ENCODE measurements around the gene SLC38A9.
"Not testable (repeated sequence)": the region's sequence is repeated elsewhere in the genome, so short reads cannot be mapped to it uniquely, and the experiment has no call there.

Gene SLC38A9

DNA sequence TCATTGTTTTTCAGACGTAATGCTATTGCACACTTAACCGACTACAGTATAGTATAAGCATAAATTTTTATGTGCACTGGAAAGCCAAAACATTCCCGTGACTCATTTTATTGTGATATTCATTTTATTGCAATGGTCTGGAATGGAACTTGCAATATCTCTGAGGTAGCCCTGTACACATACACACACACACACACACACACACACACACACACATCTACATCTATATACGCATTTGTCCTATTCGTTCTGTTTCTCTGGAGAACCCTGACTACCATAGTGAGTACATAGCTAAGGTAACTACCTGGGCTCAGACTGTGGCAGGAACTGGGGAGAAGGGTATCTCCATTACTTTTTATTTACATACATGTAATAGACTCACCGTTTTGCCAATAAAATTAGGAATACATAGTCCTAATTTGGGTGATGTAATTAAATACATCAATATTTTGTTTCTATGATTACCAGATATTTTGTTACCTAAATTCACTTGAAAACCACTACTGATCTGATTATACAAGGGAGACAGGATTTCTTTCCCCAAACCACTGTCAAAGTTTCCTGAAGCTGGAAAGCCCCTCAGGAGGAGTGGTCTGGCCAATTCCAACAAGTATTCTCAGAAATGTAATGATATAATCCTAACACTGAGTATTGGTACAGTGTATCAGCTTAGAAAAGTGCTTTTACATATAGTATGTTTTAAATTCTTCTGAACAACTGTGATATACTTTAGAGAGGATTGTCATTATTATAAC lies 103.4 kb downstream of the SLC38A9 start:
- no peak for DNase-seq

GRCh38 chr5:55607309-55607708 lies 104.8 kb downstream of the SLC38A9 start:
- DNase-seq = not testable (repeated sequence)

GRCh38 chr5:55604611-55605067 lies 107.5 kb downstream of the SLC38A9 start:
- DNase-seq = no peak

DNA sequence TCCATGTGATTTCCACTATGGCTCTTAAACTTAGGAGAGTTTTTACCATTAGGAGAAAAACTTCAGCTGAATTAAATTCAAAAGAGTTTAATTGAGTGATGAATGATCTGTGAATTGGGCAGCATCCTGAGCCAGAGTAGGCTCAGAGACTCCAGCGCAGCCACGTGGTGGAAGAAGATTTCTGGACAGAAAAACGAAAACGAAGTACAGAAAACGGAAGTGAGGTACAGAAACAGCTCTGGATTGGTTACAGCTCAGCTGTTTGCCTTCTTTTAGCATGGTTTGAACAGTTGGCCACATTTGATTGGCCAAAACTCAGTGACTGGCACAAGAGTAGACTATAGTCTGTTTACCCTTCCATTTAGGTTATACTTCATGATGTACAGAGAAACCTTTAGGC lies 108.2 kb downstream of the SLC38A9 start:
- peak; percentile 69 for DNase-seq

DNA sequence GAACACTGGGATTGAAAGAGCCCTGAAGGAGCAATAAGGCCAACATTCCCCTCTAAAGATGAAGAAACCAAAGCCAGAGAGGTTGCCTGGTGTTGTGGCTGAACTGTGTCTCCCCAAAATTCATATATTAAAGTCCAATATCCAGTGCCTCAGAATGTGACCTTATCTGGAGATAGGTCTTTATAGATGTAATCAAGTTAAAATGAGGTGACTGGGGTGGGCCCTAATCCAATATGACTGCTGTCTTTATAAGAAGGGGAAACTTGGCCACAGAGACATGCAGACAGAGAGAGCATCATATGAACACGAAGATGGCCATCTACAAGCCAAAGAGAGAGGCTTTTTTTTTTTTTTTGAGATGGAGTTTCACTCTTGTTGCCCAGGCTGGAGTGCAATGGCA lies 110.5 kb downstream of the SLC38A9 start:
- no peak for DNase-seq

DNA sequence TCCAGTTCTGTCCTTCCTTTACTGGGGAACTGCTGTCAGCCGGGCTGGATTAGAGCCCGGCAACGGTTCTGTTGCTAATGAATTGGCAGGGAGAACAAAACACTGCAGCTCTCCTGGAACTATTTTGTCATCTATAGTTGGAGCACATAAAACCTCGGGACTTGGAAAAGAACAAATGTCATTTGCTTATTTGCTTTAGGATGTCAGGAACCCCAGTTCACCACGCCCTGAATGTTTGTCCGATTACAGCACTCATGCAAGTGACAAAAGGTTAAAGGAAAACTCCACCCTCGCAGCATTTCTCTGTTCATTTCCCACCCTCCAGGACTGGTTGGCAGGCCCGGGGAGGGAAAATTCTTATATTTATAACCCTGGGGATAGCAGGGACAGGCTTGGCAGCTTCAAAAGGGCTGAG lies 110.9 kb downstream of the SLC38A9 start:
- DNase-seq = peak; percentile 91

- no peak for DNase-seq
These were observed 111.5 kb downstream of the SLC38A9 start for GRCh38 chr5:55600497-55601203.

DNA sequence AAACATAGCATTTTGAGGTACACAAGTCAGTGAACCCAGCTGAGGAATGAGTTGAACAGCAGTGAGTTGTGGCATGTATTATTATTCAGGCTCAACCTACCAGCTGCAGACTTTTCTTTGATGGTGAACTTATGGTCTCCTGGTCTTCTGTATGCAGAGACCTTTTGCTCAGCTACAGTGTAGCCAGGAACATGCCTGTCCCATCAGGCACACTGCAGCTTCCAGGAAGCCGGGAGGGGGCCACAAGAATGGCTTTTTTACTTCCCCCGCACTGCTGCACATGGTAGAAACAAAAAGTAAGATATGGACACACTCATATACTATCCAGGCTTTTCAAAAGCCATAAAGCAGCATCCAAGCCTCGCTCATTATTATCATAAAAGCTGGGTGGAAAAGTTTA lies 112.0 kb downstream of the SLC38A9 start:
- no peak for DNase-seq

GRCh38 chr5:55599148-55600050 lies 112.7 kb downstream of the SLC38A9 start:
- DNase-seq = no peak

DNA sequence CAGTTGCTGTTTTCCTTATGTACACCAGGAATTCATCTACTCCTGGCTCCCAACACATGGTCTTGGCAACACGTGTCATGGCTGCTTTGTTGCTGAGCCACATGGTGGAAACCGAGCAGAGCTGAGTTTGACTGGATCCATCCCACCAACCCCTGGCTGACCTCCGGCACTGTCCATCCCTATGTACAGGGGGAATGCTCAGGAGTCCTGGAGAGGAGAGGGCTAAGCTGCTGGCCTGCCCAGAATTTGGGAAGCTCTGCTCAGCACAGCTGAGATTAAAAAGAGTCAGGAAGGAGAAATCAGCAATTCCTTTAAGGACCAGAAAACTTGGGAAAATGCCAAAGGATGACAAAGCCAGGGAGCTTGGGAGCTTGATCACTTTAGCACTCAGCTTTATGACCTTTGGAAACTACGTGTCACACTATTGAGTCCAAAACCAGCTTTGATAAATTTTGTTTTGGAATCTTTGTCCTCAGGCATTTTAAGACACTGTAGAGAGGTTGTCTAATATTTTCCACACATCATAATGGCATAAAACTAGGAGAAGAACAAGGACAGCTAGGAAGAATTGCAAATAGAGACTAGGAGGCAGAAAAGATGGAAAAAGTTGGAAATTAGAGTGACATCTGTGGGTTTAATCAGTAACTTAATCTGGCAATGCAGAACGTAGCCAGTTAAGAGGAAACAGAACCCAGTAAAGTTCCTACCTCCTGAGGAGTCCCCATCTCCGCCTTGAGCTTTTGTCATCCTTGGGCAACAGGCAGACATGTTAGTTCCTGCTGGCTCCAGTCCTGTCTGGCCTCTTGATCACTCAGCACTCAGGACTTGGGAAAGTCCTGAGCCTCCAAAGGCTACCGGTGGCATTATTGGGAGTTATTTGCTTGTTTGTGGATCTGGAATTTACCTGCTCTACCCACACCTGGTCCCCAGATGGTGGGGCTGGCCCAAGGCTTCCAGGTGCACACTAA lies 114.8 kb downstream of the SLC38A9 start:
- peak; percentile 96 for DNase-seq

DNA sequence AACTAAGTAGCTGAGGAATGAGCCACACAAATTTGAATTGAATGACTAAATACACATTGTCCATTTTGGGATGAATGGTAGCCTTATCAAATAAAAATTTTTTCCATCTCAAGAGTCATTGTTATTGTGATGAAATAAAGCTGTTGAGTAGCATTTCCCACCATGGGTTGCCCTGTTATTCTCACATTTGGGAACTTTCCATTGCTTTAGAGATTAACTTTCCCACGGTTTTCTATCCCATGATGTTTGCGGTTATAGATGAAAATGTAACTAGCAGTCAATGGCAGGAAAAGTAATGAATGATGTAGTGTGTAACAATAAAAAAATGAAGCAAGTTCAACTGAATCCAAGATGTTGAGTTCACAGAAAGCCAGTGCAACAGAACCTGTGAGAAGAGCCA lies 117.5 kb downstream of the SLC38A9 start:
- DNase-seq = no peak

- no peak for DNase-seq
These were observed 119.0 kb downstream of the SLC38A9 start for GRCh38 chr5:55593115-55593472.

DNA sequence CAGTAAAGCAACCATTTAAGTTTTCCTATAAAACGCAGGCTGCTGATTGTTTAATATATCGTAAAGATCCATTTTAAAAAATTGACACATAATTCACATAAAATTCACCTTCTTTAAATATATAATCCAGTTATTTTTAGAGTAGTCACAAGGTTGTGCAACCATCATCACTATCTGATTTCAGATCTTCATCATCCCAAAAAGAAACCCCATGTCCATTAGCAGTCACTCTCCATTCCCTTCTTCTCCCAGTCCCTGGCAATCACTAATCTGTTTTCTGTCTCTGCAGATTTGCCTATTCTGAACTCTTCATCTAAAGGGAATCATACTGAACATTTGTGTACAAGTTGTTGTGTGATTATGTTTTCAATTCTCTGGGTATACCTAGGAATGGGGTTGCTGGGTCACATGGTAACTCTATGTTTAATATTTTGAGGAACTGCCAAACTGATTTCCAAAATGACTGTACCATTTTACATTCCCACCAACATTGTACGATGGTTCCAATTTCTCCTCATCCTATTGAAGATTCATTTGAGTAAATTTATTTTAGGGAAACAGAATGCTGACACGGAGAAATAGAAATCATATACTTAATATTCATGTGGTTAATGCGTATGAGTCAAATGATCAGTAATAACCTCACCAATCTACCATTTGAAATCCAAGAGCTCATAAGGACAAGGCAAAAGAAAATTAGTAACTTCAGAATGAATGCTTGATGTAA lies 119.6 kb downstream of the SLC38A9 start:
- no peak for DNase-seq

- no peak for DNase-seq
These were observed 120.4 kb downstream of the SLC38A9 start for GRCh38 chr5:55591686-55592085.

- no peak for DNase-seq
These were observed 126.9 kb downstream of the SLC38A9 start for GRCh38 chr5:55585206-55585610.

GRCh38 chr5:55584398-55585205 lies 127.5 kb downstream of the SLC38A9 start:
- no peak for DNase-seq

GRCh38 chr5:55583578-55583977 lies 128.5 kb downstream of the SLC38A9 start:
- no peak for DNase-seq

DNA sequence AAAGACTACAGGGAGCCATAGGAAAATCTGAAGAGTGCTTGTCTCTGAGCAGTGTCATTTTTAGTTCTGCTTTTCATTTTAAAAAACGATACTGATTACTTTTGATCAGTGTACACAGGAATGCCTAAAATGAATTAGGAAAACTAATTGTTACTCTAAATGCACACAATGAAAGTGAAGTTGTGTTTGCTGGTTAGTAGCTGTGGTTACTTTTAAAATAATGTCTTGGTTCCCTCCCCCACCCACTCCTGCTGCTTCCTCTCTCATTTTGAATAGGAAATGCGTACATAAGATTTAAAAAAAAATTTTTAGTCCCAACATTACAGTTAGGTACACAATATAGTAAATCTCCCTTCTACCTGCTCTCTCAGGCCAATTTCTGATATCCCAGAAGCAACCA lies 129.9 kb downstream of the SLC38A9 start:
- no peak for DNase-seq

- DNase-seq = no peak
These were observed 132.1 kb downstream of the SLC38A9 start for GRCh38 chr5:55580042-55580441.

- DNase-seq = no peak
These were observed 133.4 kb downstream of the SLC38A9 start for GRCh38 chr5:55578771-55579170.
